GM19043 (cell line): ENCODE results near the gene ATP5MC2.
"Not testable (repeated sequence)": the region's sequence is repeated elsewhere in the genome, so short reads cannot be mapped to it uniquely, and the experiment has no call there.

Experiments
- ATAC-seq: cut with Tn5 transposase; IDR thresholded peaks from one replicate; pipeline ENCODE4 v1.9.1; 2021; ENCODE audit warnings: low read depth; ENCODE audit not compliant: unreplicated experiment

ATP5MC2 gene

DNA sequence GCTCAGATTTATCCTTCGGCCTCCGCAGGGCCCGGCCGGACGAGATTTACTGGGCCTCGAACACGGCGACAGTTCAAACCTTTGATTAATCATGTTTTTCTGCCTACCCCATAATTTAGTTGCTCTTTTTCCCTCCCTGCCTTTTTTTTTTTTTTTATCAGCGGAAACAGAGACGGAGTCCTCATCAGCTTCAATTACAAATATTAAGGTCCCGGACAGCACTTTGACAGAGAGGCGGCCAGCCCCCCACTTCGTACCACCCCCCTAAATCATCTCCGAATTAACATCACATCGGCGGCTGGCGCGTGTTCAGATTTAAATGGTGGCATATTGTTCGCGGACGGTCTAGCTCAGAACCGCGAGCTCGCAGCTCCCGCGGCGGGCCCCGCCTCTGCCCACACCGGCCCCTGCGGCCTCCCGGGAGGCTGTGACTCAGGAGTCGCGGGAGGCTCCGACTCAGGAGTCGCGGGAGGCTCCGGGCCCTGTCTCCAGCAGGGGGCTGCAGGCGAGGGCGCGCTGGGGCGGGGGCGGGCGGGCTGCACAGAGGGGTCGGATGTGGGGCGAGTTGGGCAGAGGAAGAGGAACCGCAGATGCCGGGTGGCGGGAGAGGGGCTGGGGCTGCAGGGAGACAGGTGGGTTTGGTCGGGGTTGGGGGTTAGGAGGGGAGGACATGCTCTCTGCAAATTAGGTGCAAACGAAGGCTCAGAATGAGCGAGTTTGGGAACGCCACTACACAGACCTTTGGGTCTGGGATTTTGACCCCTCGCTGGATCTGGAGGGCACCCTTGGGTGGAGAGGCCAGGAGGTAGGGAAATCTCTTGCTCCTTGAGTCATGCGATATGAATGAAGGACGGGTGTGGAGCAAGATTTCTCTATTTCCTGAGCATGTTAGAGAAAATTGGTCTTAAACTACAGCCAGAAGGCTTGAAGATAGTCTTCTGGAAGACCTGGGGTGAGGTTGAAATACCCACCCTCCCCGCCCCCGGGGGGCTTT lies 19.6 kb upstream of the ATP5MC2 start:
- no peak for ATAC-seq

DNA sequence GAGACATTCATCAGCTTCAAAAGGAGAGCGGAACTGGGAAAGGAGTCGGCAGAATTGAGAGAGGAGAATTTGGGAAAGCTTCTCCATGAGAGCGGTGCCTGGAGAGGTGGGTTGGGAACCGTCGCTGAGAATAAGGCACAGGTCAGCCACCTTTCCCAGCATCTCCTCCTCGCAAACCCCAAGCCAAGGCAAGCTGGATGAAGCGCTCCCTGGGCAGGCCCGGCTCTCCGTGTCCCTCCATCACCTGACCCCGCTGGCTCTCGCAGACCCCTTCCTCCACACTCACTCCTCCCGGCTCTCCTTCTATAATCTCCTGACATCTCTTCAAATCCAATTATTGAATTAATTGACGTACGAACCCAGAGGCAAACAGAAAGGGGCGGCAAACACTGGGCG lies 18.9 kb upstream of the ATP5MC2 start:
- ATAC-seq = no peak

DNA sequence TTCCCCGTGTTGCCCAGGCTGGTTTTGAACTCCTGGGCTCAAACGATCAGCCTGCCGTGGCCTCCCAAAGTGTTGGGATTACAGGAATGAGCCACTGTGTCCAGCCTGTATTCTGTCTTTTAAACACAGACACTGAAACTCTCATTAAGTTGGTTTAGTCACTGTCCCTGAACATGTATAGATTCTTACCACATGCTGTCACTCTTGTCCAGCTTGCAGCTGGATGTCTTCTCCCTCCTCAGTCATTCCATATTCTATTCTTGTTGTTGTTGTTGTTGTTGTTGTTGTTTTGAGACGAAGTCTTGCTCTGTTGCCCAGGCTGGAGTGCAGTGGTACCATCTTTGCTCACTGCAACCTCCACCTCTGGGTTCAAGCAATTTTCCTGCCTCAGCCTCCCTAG lies 12.3 kb upstream of the ATP5MC2 start:
- ATAC-seq = no peak

DNA sequence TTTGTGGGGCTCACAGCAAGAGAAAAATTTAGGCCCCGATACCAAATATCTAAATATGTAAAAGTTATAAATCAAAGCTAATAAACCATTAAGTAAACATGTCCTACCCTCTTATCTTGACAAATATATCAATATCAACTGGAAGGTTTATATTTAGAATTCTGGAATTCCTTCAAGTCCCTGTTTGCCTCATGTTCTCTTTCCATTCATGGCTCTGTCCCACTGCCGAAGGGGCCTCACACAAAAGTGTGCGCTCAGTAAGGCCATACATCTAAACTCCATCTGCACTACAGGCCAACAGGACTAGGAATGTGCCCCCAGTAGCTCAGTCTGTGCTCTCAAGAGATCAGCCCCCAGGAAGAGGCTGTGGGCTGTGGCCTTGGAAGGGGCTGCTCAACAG lies 10.6 kb upstream of the ATP5MC2 start:
- ATAC-seq = no peak

DNA sequence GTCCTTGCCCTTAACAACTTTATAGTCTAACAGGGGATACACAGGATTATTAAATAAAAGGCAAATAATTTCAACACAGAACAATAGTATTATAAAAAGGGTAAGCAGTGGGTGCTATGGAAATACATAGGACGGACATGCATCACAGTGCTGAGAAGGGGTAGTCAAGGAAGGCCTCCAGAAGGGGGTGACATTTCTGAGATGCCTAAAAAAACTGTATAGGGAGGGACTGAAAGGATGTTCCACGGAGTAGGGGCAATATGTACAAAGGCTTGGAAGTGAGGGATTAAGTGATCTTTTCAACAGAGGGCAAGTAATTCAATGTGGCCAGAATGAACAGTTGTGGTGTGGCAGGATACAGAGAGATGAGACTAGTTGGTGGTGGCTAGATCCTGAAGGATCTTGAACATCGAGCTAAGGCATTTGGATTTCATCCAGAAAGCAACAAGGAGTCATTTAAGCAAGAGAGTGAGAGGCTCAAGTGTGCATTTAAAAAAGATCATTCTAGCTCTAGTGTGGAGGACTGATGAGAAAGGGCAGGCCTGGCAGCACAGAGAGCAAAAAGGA lies 8.9 kb upstream of the ATP5MC2 start:
- no peak for ATAC-seq

DNA sequence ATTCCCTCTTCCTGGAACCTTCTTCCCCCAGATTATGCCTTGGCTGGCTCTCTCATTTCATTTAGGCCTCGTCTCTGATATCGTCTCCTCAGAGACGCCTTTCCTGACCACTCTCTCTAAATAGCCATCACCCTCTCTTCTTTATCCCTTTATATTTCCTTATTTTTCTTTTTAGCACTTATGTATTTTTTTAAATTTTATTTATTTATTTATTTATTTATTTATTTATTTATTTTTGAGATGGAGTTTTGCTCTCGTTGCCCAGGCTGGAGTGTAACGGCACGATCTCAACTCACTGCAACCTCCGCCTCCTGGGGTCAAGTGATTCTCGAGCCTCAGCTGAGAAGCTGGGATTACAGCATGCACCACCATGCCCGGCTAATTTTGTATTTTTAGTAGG lies 8.1 kb upstream of the ATP5MC2 start:
- no peak for ATAC-seq

DNA sequence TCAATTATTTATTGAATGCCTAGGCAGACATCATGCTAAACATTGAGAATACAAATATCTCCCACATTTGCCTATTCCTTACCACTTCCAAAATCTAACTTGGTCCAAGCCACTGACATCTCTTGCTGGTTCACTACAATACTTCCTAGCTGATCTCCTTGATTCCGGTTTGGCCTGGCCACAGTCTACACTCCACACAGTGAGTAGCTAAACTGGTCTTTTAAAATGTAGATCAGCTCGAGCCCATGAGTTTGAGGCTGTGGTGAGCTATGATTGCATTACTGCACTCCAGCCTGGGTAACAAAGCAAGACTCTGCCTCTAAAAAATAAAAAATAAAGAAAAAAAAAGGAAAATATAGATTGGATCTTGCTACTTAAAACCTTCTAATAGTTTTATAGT lies 7.6 kb upstream of the ATP5MC2 start:
- no peak for ATAC-seq

DNA sequence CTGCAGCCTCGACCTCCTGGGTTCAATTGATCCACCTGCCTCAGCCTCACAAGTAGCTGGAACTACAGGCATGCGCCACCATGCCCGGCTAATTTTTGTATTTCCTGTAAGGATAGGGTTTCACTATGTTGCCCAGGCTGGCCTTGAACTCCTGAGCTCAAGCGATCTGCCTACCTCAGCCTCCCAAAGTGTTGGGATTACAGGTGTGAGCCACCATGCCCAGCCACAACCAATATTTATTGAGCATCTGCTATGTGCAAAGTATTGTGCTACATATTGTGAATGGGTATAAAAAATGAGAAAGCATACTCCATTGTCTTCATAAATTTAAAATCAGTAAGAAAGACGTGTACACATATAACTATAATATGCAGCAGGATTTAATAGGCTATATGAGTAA lies 4.2 kb upstream of the ATP5MC2 start:
- not testable (repeated sequence) for ATAC-seq

DNA sequence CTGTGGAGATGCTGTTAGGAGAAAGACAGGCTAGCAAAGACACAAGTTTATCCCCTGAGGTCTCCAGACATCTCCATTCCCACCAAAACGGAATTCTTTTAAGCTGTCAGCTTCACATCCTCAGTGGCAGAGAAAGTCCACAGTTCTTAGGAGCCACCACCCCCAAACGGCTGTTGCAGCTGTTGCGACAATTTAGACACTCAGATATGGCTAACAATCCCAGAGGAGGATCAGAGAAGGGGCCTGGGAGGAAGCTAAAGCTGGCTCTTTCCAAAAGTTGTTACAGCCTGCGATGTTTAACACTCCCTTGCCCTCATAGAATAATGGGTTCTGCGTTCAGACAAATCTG lies 1.9 kb upstream of the ATP5MC2 start:
- no peak for ATAC-seq

DNA sequence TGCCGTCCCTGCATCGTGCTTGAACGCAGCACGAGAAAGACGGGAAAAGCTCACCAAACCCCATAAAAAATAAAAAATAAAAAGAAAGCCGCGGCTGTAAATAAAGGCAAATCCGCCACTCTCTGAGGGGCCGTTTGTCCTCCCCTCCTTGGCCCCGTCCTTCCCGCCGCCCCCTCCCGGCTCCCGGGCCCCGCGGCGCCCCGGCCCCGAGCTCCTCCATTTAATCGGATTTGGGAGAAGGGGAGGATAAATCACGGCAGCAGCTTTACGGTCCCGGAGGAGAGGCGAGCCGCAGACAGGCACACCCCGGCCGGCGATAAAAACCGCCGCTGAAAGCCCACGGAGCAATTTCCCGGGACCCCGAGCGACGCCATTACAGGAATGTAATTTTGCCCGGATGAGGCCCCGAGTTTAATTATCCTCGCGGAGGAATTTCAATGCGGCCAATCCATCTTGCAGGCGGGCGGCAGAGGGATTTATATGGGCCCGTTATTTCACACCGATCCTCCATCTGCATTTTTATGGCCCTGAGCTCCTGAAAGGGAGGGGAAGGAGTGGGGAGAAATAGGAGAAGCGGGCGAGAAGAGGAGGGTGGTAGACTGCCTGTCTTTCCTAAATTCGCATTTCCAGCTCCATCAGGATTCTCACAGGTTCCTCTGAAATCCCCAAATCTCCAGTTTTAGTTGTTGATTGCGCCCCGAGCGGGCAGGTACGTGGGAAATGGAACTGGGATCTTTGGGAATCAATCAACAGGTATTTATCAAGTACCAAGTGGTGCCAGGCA lies 1.3 kb upstream of the ATP5MC2 start:
- no peak for ATAC-seq

DNA sequence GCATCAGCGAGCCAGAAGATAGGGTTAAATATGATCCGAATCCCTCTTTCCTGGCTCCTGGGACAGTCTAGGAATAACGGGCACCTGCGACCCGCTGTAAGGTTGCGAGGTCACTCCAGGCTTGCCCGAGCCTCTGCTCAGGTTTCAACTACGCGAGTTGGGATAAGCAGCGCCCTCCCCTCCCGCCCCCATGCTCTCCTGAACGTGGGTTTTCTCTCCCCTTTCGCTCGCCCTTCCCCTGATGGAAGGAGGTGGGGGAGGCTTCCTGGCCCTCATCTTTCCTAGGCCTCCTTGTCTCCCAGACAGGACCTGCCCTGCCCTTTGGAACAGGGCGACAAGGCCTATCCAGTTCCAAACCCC lies 753 bp upstream of the ATP5MC2 start:
- ATAC-seq = no peak

DNA sequence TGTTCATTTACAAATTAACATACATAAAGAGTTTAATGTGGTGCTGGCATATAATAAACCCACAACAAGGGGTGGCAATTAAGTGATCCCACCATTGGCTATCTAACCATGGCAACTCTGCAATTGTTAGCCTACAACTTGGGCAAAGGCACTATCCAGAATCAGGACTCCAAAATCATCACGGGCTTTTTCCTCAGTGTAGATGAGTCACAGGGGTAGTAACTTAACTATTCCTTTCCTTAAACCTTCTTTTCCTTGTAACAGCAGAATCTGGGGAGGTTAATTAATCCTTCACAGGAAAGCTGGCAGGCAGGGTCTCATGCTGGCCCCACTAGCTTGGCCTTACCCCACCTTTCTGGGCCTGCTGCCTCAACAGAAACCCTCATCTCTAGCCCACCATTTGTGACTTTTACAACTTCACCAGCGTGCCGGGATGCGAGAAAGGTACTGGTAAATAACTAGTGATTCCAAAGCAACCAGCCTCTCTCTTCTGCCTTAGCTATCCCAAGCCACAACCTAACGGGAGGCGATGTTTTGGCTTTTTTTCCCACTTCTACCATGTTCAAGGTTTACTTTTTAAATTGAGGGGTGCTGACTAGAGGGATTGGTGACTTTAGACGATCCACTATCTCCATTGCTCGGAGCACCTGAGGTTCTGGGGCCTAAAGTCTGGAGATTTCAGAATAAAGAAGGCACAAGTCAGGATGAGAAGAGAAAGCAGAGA lies 744 bp downstream of the ATP5MC2 start:
- ATAC-seq = no peak

DNA sequence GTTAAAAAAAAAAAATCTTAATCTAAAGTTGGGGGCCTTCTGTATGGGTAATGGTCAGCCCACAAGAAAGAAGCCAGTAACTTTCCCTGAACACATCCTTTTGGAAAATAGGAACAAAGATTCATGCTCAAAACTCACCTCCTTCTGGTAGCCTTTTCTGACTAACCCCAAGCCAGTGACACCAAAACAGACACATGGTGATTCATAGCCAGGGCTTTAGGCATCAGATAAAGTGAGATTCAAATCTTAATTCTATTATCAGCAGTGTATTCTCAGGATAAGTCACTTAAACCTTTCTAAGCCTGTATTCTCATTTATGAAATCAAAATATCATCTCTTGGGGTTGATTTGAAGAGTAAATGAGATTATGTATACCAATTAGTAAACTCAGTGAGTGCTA lies 4.9 kb downstream of the ATP5MC2 start:
- no peak for ATAC-seq

DNA sequence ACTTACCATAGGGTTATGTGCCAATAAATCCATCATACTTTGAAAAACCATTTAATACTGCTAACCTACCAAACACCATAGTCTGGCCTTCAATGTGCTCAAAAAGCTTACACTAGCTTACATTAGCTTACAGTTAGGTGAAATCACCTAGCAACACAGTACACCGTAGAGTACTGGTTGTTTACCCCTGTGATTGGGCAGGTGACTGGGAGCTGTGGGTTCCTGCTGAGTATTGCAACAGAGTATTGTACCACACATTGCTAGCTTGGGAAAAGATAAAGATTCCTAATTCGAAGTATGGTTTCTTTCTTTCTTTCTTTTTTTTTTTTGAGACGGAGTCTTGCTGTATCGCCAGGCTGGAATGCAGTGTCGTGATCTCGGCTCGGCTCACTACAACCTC lies 5.6 kb downstream of the ATP5MC2 start:
- no peak for ATAC-seq

DNA sequence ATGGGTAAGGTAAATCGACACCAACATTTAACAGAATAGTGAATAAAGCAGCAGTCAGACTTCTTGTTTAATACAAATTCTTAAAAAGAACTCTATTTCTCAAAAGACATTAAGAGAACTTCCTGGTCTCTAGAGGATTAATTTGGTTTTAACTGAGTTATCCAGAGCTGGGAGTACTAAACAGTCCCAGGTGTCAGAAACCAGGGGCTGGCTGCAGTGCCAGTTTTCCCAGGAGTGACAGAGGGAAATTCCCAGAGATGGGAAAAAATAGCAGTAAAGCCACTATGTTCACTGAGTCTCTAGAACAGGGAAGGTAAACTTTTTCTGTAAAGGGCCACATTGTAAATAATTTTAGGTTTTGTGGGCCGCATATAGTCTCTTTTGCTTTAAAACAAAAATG lies 8.8 kb downstream of the ATP5MC2 start:
- no peak for ATAC-seq

DNA sequence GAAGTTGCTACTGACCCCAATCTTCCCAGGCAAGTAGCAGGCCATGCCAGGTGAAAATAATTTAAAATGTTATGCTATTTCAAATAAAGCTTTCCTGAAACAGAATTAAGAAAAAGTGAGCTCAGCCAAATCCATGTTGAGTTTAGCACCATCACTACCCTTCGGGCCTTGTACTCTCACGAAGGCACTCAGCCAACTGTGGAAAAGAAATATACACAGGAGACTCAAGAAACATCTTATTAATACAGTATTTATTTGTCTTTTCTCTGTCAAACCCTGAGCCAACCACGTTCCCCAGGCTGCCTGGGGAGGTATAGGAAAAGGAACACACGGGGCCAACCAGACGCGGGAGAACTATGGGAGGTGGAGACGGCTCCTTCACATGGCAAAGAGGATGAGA lies 10.9 kb downstream of the ATP5MC2 start:
- no peak for ATAC-seq

DNA sequence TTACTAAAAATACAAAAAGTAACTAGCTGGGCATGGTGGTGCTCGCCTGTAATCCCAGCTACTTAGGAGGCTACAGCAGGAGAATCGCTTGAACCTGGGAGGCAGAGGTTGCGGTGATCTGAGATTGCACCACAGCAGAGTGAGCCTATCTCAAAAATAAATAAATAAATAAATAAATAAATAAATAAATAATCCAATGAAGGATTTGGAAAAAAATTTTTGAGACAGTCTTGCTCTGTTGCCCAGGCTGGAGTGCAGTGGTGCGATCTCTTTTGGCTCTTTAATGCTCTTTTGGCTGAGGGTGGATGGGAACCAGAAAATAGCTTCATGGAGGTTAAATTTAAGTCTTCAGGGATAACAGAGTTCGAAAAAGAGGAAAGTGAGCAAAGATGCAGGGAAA lies 11.7 kb downstream of the ATP5MC2 start:
- ATAC-seq = no peak

DNA sequence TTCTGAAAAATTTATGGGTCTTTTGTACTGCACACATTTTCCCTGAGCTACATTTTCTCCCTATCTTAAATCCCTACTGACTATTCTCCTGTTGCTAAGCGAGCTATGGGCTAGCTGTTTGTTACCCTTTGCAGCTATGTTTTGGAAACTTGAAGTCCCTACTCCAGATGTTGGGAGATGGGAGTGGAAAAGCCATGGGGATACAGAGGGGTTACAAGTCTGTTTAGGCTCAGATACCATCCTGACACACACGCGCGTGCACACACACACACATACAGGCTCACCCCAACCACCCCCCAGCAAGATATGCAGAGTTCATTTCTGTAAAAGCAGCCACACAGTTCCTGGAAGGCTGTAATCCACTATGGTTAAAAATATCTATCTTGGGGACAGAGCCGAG lies 15.8 kb downstream of the ATP5MC2 start:
- ATAC-seq = no peak

DNA sequence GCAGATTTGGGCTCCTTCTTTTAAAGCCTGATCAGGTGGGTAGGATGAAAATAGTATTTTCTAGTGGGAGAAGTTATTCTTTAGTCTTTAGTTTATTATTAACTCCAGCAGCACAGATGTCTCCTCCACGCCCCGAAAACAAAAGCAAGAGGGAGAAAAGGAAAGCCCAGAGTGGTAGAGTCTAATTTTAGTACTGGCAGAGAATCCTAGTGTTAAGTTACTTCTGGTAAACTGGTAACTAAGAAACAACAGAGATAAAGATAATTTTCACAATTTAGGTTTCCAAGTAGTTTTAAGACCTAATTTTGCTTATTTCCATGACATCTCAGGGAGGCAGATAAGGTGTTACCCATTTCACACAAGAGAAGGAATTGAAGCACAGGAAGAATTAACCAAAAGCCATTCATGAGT lies 16.3 kb downstream of the ATP5MC2 start:
- no peak for ATAC-seq

DNA sequence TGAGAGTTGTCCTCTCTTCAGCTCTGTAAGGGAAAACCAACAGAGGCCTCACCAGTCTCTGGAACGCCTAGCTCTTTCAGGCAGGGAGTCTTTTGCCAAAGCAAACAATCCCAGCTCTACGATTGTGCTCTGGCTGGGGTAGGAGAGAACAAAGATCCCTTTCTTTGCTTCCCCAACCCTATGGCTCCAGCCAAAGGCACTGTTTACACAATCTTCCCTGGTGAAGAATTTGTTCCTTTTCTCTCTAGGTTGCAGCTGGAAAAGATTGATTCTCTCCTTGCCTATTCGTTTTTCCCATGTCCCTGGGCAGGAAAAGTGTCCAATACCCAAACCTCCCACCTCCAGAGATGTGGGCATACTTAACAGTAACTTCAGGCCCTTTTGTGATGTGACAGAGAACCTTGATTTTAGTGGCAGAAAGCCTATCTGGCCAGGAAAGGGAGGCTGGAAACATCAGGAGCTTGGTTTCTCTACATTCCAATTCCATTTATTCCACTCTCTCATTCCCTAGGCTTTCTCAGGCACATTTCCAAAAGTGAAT lies 16.8 kb downstream of the ATP5MC2 start:
- no peak for ATAC-seq

DNA sequence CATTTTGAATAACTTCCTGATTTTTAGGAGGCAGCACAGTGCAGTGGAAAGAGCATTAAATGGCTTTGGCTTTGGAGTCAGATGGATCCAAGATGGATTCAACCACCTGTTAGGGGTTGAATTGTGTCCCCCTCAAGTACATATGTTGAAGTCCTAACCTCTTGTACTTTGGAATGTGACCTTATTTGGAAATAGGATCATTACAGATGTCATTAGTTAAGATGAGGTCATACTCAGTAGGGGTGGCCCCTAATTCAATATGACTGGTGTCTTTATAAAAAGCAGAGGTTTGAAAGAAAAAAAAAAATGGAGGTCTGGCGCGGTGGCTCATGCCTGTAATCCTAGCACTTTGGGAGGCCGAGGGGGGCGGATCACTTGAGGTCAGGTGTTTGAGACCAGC lies 18.8 kb downstream of the ATP5MC2 start:
- ATAC-seq = no peak
